BJ (cell line): ENCODE measurements around the gene PCSK7. TPM values are rescaled to one million over a fixed set of nuclear protein-coding genes. Genes with fewer than 3 reads are reported as not detected.

Experiments
- CTCF ChIA-PET: fragments of 350-600 bp; formaldehyde crosslinking; extraction: SDS; loops from one replicate; lab custom pipeline; 2021; ENCODE audit warnings: antibody characterized with exemption, inconsistent platforms; lab: Yijun Ruan, JAX
- POLR2A ChIA-PET: fragments of 300-600 bp; sonication (Branson Sonifier 250); formaldehyde crosslinking; extraction: SDS; loops from one replicate; lab custom pipeline; 2021; ENCODE audit warnings: antibody characterized with exemption; lab: Charles Lee
- DNase-seq: peaks from one replicate; pipeline ENCODE4 v3.0.0-alpha.2; 2011; ENCODE audit warnings: low read depth
- H3K27me3 ChIP-seq: 2 replicates; pipeline ENCODE4 v1.6.0; 2011; ENCODE audit warnings: low read length; ENCODE audit not compliant: control insufficient read depth, insufficient read depth
- H3K36me3 ChIP-seq: 2 replicates; pipeline ENCODE4 v1.5.1; 2011; ENCODE audit warnings: low read length; ENCODE audit not compliant: control insufficient read depth, insufficient read depth
- H3K4me3 ChIP-seq: 2 replicates; pipeline ENCODE4 v1.5.1; 2011; ENCODE audit warnings: low read depth, mild to moderate bottlenecking, control low read depth, low read length
- CTCF ChIP-seq: IDR thresholded peaks from 2 replicates; pipeline ENCODE4 v1.5.1; 2011; ENCODE audit warnings: low read depth, mild to moderate bottlenecking, control low read depth, inconsistent platforms, low read length, moderate library complexity; ENCODE audit not compliant: insufficient read depth
- polyA plus RNA-seq: library from polyadenylated mRNA; depleted of rRNA; stranded (reverse); fragments of >200 nt; gene quantifications from 2 replicates; pipeline ENCODE4 v1.2.3, GENCODE V29; 2011

PCSK7 gene
- polyA plus RNA-seq, 1 experiment: 32.8 TPM

- TF ChIP-seq CTCF: no peak
- H3K36me3 ChIP-seq: peaks cover 10% of the 10 kb centered on the region
- ChIA-PET POLR2A (no interaction called here), CTCF (interaction anchor here (1.3 to 3.4 kb wide), 5 partner anchors 11 to 44 kb away, joined by 3 to 20 read pairs (median 11); no protein-coding TSS in a partner anchor)
- H3K4me3 ChIP-seq: no peak overlapping the region
- no peak for DNase-seq
- no peaks in the 10 kb centered on the region for H3K27me3 ChIP-seq
These were observed 49.3 kb downstream of the PCSK7 start for GRCh38 chr11:117182551-117182935.

GRCh38 chr11:117181586-117182550 lies 50.0 kb downstream of the PCSK7 start:
- ChIA-PET POLR2A (no interaction called here), CTCF (interaction anchor here (1.1 to 4.1 kb wide), 11 partner anchors 10 to 83 kb away, joined by 3 to 44 read pairs (median 12); partner anchors contain the start of genes PCSK7 and RNF214)
- DNase-seq: no peak
- H3K4me3 ChIP-seq: no peak overlapping the region
- H3K27me3 ChIP-seq: no peaks in the 10 kb centered on the region
- TF ChIP-seq CTCF: no peak
- peaks cover 10% of the 10 kb centered on the region for H3K36me3 ChIP-seq

GRCh38 chr11:117180661-117181585 lies 51.0 kb downstream of the PCSK7 start:
- peaks cover 9% of the 10 kb centered on the region for H3K36me3 ChIP-seq
- H3K27me3 ChIP-seq: no peaks in the 10 kb centered on the region
- ChIA-PET CTCF (interaction anchor here (1.0 to 4.1 kb wide), 12 partner anchors 9 to 82 kb away, joined by 3 to 44 read pairs (median 12); partner anchors contain the start of genes PCSK7 and RNF214), POLR2A (no interaction called here)
- TF ChIP-seq CTCF: peak; percentile 75
- H3K4me3 ChIP-seq: no peak overlapping the region
- no peak for DNase-seq

- CTCF ChIA-PET: interaction anchor here (1.0 to 4.1 kb wide), 8 partner anchors 8 to 74 kb away, joined by 3 to 44 read pairs (median 16); partner anchors contain the start of genes PCSK7 and RNF214
- no peak for TF ChIP-seq CTCF
- no peak for DNase-seq
These were observed 51.9 kb downstream of the PCSK7 start for GRCh38 chr11:117180020-117180419.

More at GRCh38 chr11:117180020-117180419, 51.9 kb downstream of the PCSK7 start:
- Histone ChIP-seq H3K4me3 (peak overlapping the region; percentile 71), H3K36me3 (peaks cover 9% of the 10 kb centered on the region), H3K27me3 (no peaks in the 10 kb centered on the region)
- POLR2A ChIA-PET: interaction anchor here (0.8 to 0.9 kb wide), 2 partner anchors 17 to 42 kb away, joined by 3 to 6 read pairs; no protein-coding TSS in a partner anchor
